ENCODE results near the gene PIGN. TPM values are rescaled to one million over a fixed set of nuclear protein-coding genes. Genes with fewer than 3 reads are reported as not detected.

The PIGN gene
- total and polyA plus RNA-seq, 2 of the 8 experiments (the other 6 are each of a cell fraction or from before 2014, with no cell fraction given), result 20.9 to 26.3 TPM

DNA sequence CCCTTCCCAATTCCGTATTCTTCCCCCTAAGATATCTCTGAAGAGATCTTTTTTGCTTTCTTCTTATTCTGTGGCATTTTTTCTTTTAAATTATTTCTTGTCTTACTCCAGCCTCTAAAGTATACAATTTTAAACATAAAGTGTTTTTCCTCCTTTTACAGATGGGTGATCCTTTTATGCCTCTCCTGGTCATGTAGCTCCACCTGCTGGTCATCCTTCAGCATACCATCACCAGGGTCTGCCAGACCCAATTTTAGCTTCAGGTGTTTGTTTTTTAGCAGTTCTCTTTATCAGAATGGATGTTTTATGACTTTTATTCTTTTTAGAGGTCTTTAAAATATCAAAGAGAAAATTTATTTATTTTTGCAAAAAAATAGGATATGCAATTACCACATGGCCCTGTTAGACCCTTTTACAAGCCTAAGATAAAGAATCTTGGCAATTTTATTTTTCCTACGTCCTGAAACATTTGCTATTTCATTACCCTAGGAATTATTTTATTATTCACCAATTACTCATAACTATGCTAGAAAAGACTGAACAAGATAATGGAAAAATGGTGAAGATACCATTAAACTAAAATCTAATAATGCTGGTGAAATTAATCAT lies 55.5 kb downstream of the PIGN start:
- WGBS, 2 experiments (ENCODE audit: extremely low coverage in 1 of 2, insufficient coverage in 1 of 2, insufficient read length in 1 of 2, insufficient replicate concordance in 2 of 2, low coverage in 1 of 2, low lambda C conversion rate in 2 of 2, missing lambda C conversion rate in 1 of 2), result 71% methylated on average over 2 of the region's 2 CpGs; no CpG with 5 or more reads in 1 of the 2 experiments
- Histone ChIP-seq H2BK12ac (ENCODE audit: low read depth, low read length) (no peak overlapping the region), H4K91ac (replicated peaks; ENCODE audit: insufficient read length, low read length) (no peak overlapping the region), H2AFZ (ENCODE audit: low read length) (no peak overlapping the region), H2AK5ac (ENCODE audit: low read depth, low read length) (no peak overlapping the region), H3K23me2 (ENCODE audit: low read depth, low read length) (no peaks in the 10 kb centered on the region), H3K27me3 (replicated peaks in 1 of 4; ENCODE audit: control insufficient read depth in 3 of 4, extremely low read depth in 1 of 4, insufficient read depth in 3 of 4, low read length in 3 of 4) (peaks cover 0 to 1% (median 0%) of the 10 kb centered on the region in 4 experiments; a peak in 1 of 7 replicates), H3K9me3 (ENCODE audit: insufficient read depth in 2 of 2, low read depth in 1 of 2, low read length in 1 of 2) (no peaks in the 10 kb centered on the region), H4K5ac (ENCODE audit: insufficient read length, low read depth, low read length) (no peak overlapping the region), H3K14ac (ENCODE audit: insufficient read length) (no peak overlapping the region), H3K36me3 (ENCODE audit: control insufficient read depth in 2 of 4, insufficient read depth in 4 of 4, low read length in 3 of 4) (no peaks in the 10 kb centered on the region), H3K4me2 (ENCODE audit: insufficient read depth in 1 of 2, low read depth in 2 of 2, low read length in 2 of 2) (no peak overlapping the region), H3K4me3 (ENCODE audit: extremely low read depth in 1 of 4, insufficient read depth in 2 of 4, low read depth in 3 of 4, low read length in 4 of 4) (no peak overlapping the region), H3K4me1 (replicated peaks in 1 of 4; ENCODE audit: control insufficient read depth in 3 of 4, insufficient read depth in 4 of 4, low read length in 3 of 4) (no peaks in the 10 kb centered on the region), H3K27ac (ENCODE audit: low read depth, low read length) (no peak overlapping the region), H2BK15ac (ENCODE audit: low read length) (no peak overlapping the region), H3K79me2 (ENCODE audit: control insufficient read depth in 1 of 2, insufficient read depth in 2 of 2, low read length in 2 of 2) (no peaks in the 10 kb centered on the region), H2BK20ac (ENCODE audit: low read length) (no peak overlapping the region), H4K8ac (ENCODE audit: extremely low read depth, insufficient read depth, low read length) (no peak overlapping the region), H2BK120ac (replicated peaks; ENCODE audit: low read depth, low read length) (no peak overlapping the region), H3K18ac (ENCODE audit: extremely low read depth, low read length) (no peak overlapping the region), H3K79me1 (ENCODE audit: low read depth, low read length) (no peaks in the 10 kb centered on the region), H3K23ac (ENCODE audit: insufficient read length) (no peak overlapping the region), H4K20me1 (replicated peaks in 1 of 2; ENCODE audit: control insufficient read depth in 1 of 2, insufficient read depth in 2 of 2, low read length in 2 of 2) (no peaks in the 10 kb centered on the region), H2BK5ac (ENCODE audit: low read depth, low read length) (no peak overlapping the region), H3K4ac (replicated peaks; ENCODE audit: insufficient read length, low read depth, low read length) (no peak overlapping the region), H3K56ac (replicated peaks; ENCODE audit: insufficient read length, low read depth, low read length) (no peak overlapping the region), H3K9ac (replicated peaks in 1 of 4; ENCODE audit: extremely low read depth in 1 of 4, low read depth in 3 of 4, low read length in 3 of 4) (no peak overlapping the region)
- peak in 1 of 2 experiments; percentile 61 for DNase-seq (ENCODE audit: low read depth in 1 of 2, low spot score in 2 of 2)
- ChIA-PET POLR2A (ENCODE audit: partially characterized antibody) (no interaction called here), CTCF (ENCODE audit: partially characterized antibody) (interaction anchor here (0.6 to 3.4 kb wide), 31 partner anchors 10 to 841 kb away, joined by 3 to 15 read pairs (median 4); partner anchors contain the start of gene RELCH)
- FAIRE-seq, result peak; percentile 45
- TF ChIP-seq EP300 (IDR thresholded peaks at IDR 0.05; ENCODE audit: borderline replicate concordance in 1 of 2, low read depth in 2 of 2, low read length in 2 of 2) (no peak), TAF7 (optimal IDR thresholded peaks at IDR 0.05; ENCODE audit: borderline replicate concordance, low read depth, low read length) (no peak), TCF12 (IDR thresholded peaks at IDR 0.05; ENCODE audit: low read depth, low read length) (no peak), RAD21 (IDR thresholded peaks at IDR 0.05 in 1 of 2, conservative IDR thresholded peaks at IDR 0.05 in 1 of 2; ENCODE audit: low read depth in 2 of 2, low read length in 2 of 2) (peak; percentile 97), FOSL1 (IDR thresholded peaks at IDR 0.05; ENCODE audit: insufficient read depth, low read depth, low read length) (no peak), TEAD4 (IDR thresholded peaks at IDR 0.05; ENCODE audit: low read depth, low read length) (peak; percentile 49; the same call in 1 of the 2 replicates), POLR2A (IDR thresholded peaks at IDR 0.05; ENCODE audit: control extremely low read depth in 1 of 2, low read depth in 2 of 2, low read length in 2 of 2) (no peak)
- TF ChIP-seq, protein P1, sequence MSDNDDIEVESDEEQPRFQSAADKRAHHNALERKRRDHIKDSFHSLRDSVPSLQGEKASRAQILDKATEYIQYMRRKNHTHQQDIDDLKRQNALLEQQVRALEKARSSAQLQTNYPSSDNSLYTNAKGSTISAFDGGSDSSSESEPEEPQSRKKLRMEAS (IDR thresholded peaks at IDR 0.05), result no peak
- TF ChIP-seq, protein P2, sequence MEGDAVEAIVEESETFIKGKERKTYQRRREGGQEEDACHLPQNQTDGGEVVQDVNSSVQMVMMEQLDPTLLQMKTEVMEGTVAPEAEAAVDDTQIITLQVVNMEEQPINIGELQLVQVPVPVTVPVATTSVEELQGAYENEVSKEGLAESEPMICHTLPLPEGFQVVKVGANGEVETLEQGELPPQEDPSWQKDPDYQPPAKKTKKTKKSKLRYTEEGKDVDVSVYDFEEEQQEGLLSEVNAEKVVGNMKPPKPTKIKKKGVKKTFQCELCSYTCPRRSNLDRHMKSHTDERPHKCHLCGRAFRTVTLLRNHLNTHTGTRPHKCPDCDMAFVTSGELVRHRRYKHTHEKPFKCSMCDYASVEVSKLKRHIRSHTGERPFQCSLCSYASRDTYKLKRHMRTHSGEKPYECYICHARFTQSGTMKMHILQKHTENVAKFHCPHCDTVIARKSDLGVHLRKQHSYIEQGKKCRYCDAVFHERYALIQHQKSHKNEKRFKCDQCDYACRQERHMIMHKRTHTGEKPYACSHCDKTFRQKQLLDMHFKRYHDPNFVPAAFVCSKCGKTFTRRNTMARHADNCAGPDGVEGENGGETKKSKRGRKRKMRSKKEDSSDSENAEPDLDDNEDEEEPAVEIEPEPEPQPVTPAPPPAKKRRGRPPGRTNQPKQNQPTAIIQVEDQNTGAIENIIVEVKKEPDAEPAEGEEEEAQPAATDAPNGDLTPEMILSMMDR (IDR thresholded peaks at IDR 0.05; ENCODE audit: control extremely low read depth in 1 of 3, insufficient read depth in 1 of 3, low read depth in 1 of 3, low read length in 3 of 3), result peak; percentile 60 to 86 (median 84)

All from H1 (cell line).